CD4-positive, alpha-beta T cell (primary cell): ENCODE results near the gene GNAQ. TPM values are rescaled to one million over a fixed set of nuclear protein-coding genes. Genes with fewer than 3 reads are reported as not detected.

ENCODE experiments used
- ATAC-seq: fragments of 200-7000 bp; cut with Tn5 transposase; one replicate; pipeline ENCODE4 v1.10.0; 2022; ENCODE audit warnings: mild to moderate bottlenecking; ENCODE audit not compliant: poor library complexity
- CTCF ChIA-PET: fragments of 350-600 bp; sonication (Branson Sonifier 250); formaldehyde crosslinking; loops from one replicate; lab custom pipeline; 2021; ENCODE audit warnings: antibody characterized with exemption, inconsistent platforms; lab: Charles Lee
- POLR2A ChIA-PET: fragments of 350-600 bp; sonication (Branson Sonifier 250); formaldehyde crosslinking; loops from one replicate; lab custom pipeline; 2021; ENCODE audit warnings: antibody characterized with exemption, inconsistent platforms; lab: Charles Lee
- DNase-seq, 14 experiments: peaks; one replicate each; pipeline ENCODE4 v3.0.0-alpha.2; 2013 to 2020; ENCODE audit warnings: mixed read lengths in 2 of 14
- H3K27ac ChIP-seq, 2 donors: one replicate each; pipeline versions ENCODE4 v1.5.1 to v1.7.0; 2013; ENCODE audit warnings: low read length in 2 of 2, low read depth in 1 of 2, mild to moderate bottlenecking in 1 of 2
- H3K27me3 ChIP-seq, 2 experiments: 1 replicate in 1 of 2; 2 replicates in 1 of 2; pipeline versions ENCODE4 v1.6.1 to v1.7.0; 2013; ENCODE audit warnings: low read length in 2 of 2, control low read depth in 1 of 2, mild to moderate bottlenecking in 1 of 2, moderate library complexity in 1 of 2; ENCODE audit not compliant: insufficient read depth in 2 of 2, control insufficient read depth in 1 of 2
- H3K36me3 ChIP-seq: one replicate; pipeline ENCODE4 v1.6.1; 2013; ENCODE audit warnings: low read length, control low read depth; ENCODE audit not compliant: insufficient read depth
- H3K4me1 ChIP-seq: one replicate; pipeline ENCODE4 v1.6.1; 2013; ENCODE audit warnings: low read length, control low read depth; ENCODE audit not compliant: insufficient read depth
- H3K4me3 ChIP-seq: one replicate; pipeline ENCODE4 v1.5.1; 2013; ENCODE audit warnings: mild to moderate bottlenecking, low read length, moderate library complexity
- H3K9me3 ChIP-seq, 2 experiments: 1 replicate in 1 of 2; 2 replicates in 1 of 2; pipeline versions ENCODE4 v1.6.1 to v1.7.0; 2013; ENCODE audit warnings: low read length in 2 of 2, mild to moderate bottlenecking in 2 of 2, control low read depth in 1 of 2, moderate library complexity in 1 of 2; ENCODE audit not compliant: control insufficient read depth in 1 of 2, insufficient read depth in 1 of 2
- H3K27ac Mint-ChIP-seq: one replicate; pipeline ENCODE4 v1.8.0; 2020; ENCODE audit warnings: mixed read lengths
- H3K27me3 Mint-ChIP-seq: one replicate; pipeline ENCODE4 v1.8.0; 2021; ENCODE audit warnings: mixed read lengths
- H3K36me3 Mint-ChIP-seq: one replicate; pipeline ENCODE4 v1.8.0; 2021; ENCODE audit warnings: low read depth, mixed read lengths
- H3K4me1 Mint-ChIP-seq: one replicate; pipeline ENCODE4 v1.8.0; 2021; ENCODE audit warnings: low read depth, mixed read lengths
- H3K4me3 Mint-ChIP-seq: one replicate; pipeline ENCODE4 v1.8.0; 2020; ENCODE audit warnings: mild to moderate bottlenecking, mixed read lengths
- H3K9me3 Mint-ChIP-seq: one replicate; pipeline ENCODE4 v1.8.0; 2020; ENCODE audit warnings: mixed read lengths
- intact Hi-C, 2 experiments: fragments of 100-400 bp; cut with DNase I in 1 of 2; cut with micrococcal nuclease in 1 of 2; formaldehyde crosslinking; loops; one replicate each; pipeline versions ENCODE4 v1.15.1 to v1.9.0; 2023 to 2025; cut with DNase I, micrococcal nuclease
- total RNA-seq, 174 experiments: library from RNA in 2 of 174; stranded (reverse) in 2 of 174; gene quantifications; one replicate each; pipeline ENCODE4 v1.2.3 and lab custom pipeline; 2021 to 2026
- TF ChIP-seq, protein P1 (sequence below): fragments of 200-600 bp; IDR thresholded peaks from one replicate; pipeline ENCODE4 v1.8.0; 2022; ENCODE audit warnings: antibody characterized with exemption, mild to moderate bottlenecking

Gene GNAQ
- total RNA-seq, 2 experiments from 2014 or later = 55.5 to 55.9 TPM

- DNase-seq = no peak
- H3K4me1 ChIP-seq = no peaks in the 10 kb centered on the region
- peaks cover 20% of the 10 kb centered on the region for H3K4me1 Mint-ChIP-seq
- H3K36me3 Mint-ChIP-seq = peaks cover 86% of the 10 kb centered on the region
- H3K27me3 ChIP-seq = no peaks in the 10 kb centered on the region
- H3K4me3 Mint-ChIP-seq = no peak overlapping the region
- H3K27me3 Mint-ChIP-seq = no peaks in the 10 kb centered on the region
- H3K36me3 ChIP-seq = peaks cover 12% of the 10 kb centered on the region
- H3K27ac ChIP-seq = no peak overlapping the region
- H3K9me3 Mint-ChIP-seq = no peaks in the 10 kb centered on the region
- TF ChIP-seq, protein P1, sequence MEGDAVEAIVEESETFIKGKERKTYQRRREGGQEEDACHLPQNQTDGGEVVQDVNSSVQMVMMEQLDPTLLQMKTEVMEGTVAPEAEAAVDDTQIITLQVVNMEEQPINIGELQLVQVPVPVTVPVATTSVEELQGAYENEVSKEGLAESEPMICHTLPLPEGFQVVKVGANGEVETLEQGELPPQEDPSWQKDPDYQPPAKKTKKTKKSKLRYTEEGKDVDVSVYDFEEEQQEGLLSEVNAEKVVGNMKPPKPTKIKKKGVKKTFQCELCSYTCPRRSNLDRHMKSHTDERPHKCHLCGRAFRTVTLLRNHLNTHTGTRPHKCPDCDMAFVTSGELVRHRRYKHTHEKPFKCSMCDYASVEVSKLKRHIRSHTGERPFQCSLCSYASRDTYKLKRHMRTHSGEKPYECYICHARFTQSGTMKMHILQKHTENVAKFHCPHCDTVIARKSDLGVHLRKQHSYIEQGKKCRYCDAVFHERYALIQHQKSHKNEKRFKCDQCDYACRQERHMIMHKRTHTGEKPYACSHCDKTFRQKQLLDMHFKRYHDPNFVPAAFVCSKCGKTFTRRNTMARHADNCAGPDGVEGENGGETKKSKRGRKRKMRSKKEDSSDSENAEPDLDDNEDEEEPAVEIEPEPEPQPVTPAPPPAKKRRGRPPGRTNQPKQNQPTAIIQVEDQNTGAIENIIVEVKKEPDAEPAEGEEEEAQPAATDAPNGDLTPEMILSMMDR = no peak
- no peak overlapping the region for H3K4me3 ChIP-seq
- H3K9me3 ChIP-seq = no peaks in the 10 kb centered on the region
- POLR2A ChIA-PET = no interaction called here
- CTCF ChIA-PET = no interaction called here
- intact Hi-C loops = loop anchor here in 1 of 2 experiments (10.0 kb wide), 1 partner anchor 59 kb away; no protein-coding TSS in a partner anchor
- no peak overlapping the region for H3K27ac Mint-ChIP-seq
- no peak for ATAC-seq
Measured at GRCh38 chr9:77785341-77785740, 246.3 kb downstream of the GNAQ start.

GRCh38 chr9:77783518-77783917 is 248.1 kb downstream of the GNAQ start:
- ChIA-PET CTCF (no interaction called here), POLR2A (interaction anchor here (0.6 kb wide), 1 partner anchor 76 kb away, joined by 3 read pairs; no protein-coding TSS in a partner anchor)
- no peaks in the 10 kb centered on the region for H3K4me1 ChIP-seq
- no peak overlapping the region for H3K27ac ChIP-seq
- Mint-ChIP-seq H3K4me1 (peaks cover 38% of the 10 kb centered on the region), H3K9me3 (peaks cover 3% of the 10 kb centered on the region), H3K36me3 (peaks cover 91% of the 10 kb centered on the region), H3K27ac (no peak overlapping the region), H3K27me3 (no peaks in the 10 kb centered on the region), H3K4me3 (no peak overlapping the region)
- H3K9me3 ChIP-seq = no peaks in the 10 kb centered on the region
- intact Hi-C loops = loop anchor here in 1 of 2 experiments (10.0 kb wide), 1 partner anchor 61 kb away; no protein-coding TSS in a partner anchor
- H3K4me3 ChIP-seq = no peak overlapping the region
- DNase-seq (no peak), ATAC-seq (no peak)
- TF ChIP-seq, protein P1 = no peak
- peaks cover 12% of the 10 kb centered on the region for H3K36me3 ChIP-seq
- no peaks in the 10 kb centered on the region for H3K27me3 ChIP-seq

- H3K27ac ChIP-seq = no peak overlapping the region
Measured at GRCh38 chr9:77779010-77779409, 252.6 kb downstream of the GNAQ start.

More at GRCh38 chr9:77779010-77779409, 252.6 kb downstream of the GNAQ start:
- peaks cover 5% of the 10 kb centered on the region for H3K9me3 Mint-ChIP-seq
- H3K4me3 ChIP-seq = peak overlapping the region; percentile 34
- no peaks in the 10 kb centered on the region for H3K9me3 ChIP-seq
- CTCF ChIA-PET = interaction anchor here (0.9 kb wide), 1 partner anchor 9 kb away, joined by 3 read pairs; no protein-coding TSS in a partner anchor
- peaks cover 77% of the 10 kb centered on the region for H3K36me3 Mint-ChIP-seq
- no peaks in the 10 kb centered on the region for H3K27me3 ChIP-seq
- H3K4me3 Mint-ChIP-seq = peak overlapping the region; percentile 75
- POLR2A ChIA-PET = interaction anchor here (1.6 kb wide), 1 partner anchor 253 kb away, joined by 5 read pairs; no protein-coding TSS in a partner anchor
- peaks cover 3% of the 10 kb centered on the region for H3K36me3 ChIP-seq
- intact Hi-C loops = no loop called here
- TF ChIP-seq, protein P1 = no peak
- ATAC-seq (no peak), DNase-seq (peak in 3 of 14 experiments; percentile 9 to 14 (median 13))
- no peaks in the 10 kb centered on the region for H3K27me3 Mint-ChIP-seq
- H3K27ac Mint-ChIP-seq = peak overlapping the region; percentile 31
- H3K4me1 Mint-ChIP-seq = peaks cover 50% of the 10 kb centered on the region
- H3K4me1 ChIP-seq = no peaks in the 10 kb centered on the region
